GM12874 (cell line): Measurements from ENCODE around the gene C4orf46.

ENCODE experiments used
- CTCF ChIP-seq: IDR thresholded peaks from 2 replicates; pipeline ENCODE4 v1.5.1; 2011; ENCODE audit warnings: low read depth, mild to moderate bottlenecking, control low read depth, low read length, moderate library complexity; ENCODE audit not compliant: insufficient read depth

C4orf46 gene

GRCh38 chr4:158678767-158679166 lies 7.1 kb upstream of the C4orf46 start:
- no peak for TF ChIP-seq CTCF

GRCh38 chr4:158676076-158676475 lies 4.4 kb upstream of the C4orf46 start:
- no peak for TF ChIP-seq CTCF

GRCh38 chr4:158673633-158674032 lies 1.9 kb upstream of the C4orf46 start:
- TF ChIP-seq CTCF = no peak

GRCh38 chr4:158671915-158672806 lies 474 bp upstream of the C4orf46 start, which contains the start of gene ETFDH:
TSS of gene ETFDH (plus strand) at chr4:158672296. CDS start at chr4:158672457, 161 bp downstream.
- peak; percentile 80 for TF ChIP-seq CTCF

GRCh38 chr4:158670975-158671664 lies 567 bp downstream of the C4orf46 start:
- no peak for TF ChIP-seq CTCF

- no peak for TF ChIP-seq CTCF
Observed at GRCh38 chr4:158669310-158669709, 2.4 kb downstream of the C4orf46 start.

- peak; percentile 60 for TF ChIP-seq CTCF
Observed at GRCh38 chr4:158667651-158668198, 4.0 kb downstream of the C4orf46 start.
